NOMO-1 treated with dmso at 0.1 percent for 144 hours (cell line): ENCODE results near the gene HERPUD1.
"Not testable (repeated sequence)": the region's sequence is repeated elsewhere in the genome, so short reads cannot be mapped to it uniquely, and the experiment has no call there.

Experiments
- DNase-seq: peaks from one replicate; lab custom pipeline; 2025; ENCODE audit not compliant: unreplicated experiment; lab: John Stamatoyannopoulos, UW

The HERPUD1 gene

GRCh38 chr16:56977823-56978430 is 46.0 kb downstream of the HERPUD1 start:
- no peak for DNase-seq

GRCh38 chr16:56980201-56980535 is 48.2 kb downstream of the HERPUD1 start:
- no peak for DNase-seq

GRCh38 chr16:56980792-56981724 is 49.1 kb downstream of the HERPUD1 start:
- DNase-seq, result no peak

- no peak for DNase-seq
Observed at GRCh38 chr16:56981729-56982271, 49.9 kb downstream of the HERPUD1 start.

GRCh38 chr16:56982695-56983094 is 50.8 kb downstream of the HERPUD1 start:
- no peak for DNase-seq

GRCh38 chr16:56983211-56983751 is 51.3 kb downstream of the HERPUD1 start:
- no peak for DNase-seq

GRCh38 chr16:56984639-56985038 is 52.7 kb downstream of the HERPUD1 start:
- no peak for DNase-seq

- DNase-seq, result no peak
Observed at GRCh38 chr16:56985288-56985961, 53.5 kb downstream of the HERPUD1 start.

- no peak for DNase-seq
Observed at GRCh38 chr16:56985962-56986360, 54.0 kb downstream of the HERPUD1 start.

- no peak for DNase-seq
Observed at GRCh38 chr16:56986361-56986760, 54.4 kb downstream of the HERPUD1 start.

- not testable (repeated sequence) for DNase-seq
Observed at GRCh38 chr16:56986908-56987307, 55.0 kb downstream of the HERPUD1 start.

- no peak for DNase-seq
Observed at GRCh38 chr16:56987692-56988091, 55.8 kb downstream of the HERPUD1 start.

- no peak for DNase-seq
Observed at GRCh38 chr16:56988161-56988947, 56.4 kb downstream of the HERPUD1 start.

GRCh38 chr16:56988948-56989945 is 57.3 kb downstream of the HERPUD1 start, which contains the start of gene NLRC5:
TSS of gene NLRC5 (plus strand) at chr16:56989557. CDS start at chr16:57020713, 31,156 bp downstream.
- DNase-seq, result peak; percentile 62

- no peak for DNase-seq
Observed at GRCh38 chr16:56989988-56990387, 58.0 kb downstream of the HERPUD1 start.

GRCh38 chr16:56990407-56991286 is 58.7 kb downstream of the HERPUD1 start:
- DNase-seq, result no peak

- not testable (repeated sequence) for DNase-seq
Observed at GRCh38 chr16:56992431-56992830, 60.5 kb downstream of the HERPUD1 start.

- no peak for DNase-seq
Observed at GRCh38 chr16:56993204-56993603, 61.3 kb downstream of the HERPUD1 start.
